Measurements from ENCODE around the gene FAM131A.
A peak's percentile ranks its signal among the peaks of the same experiment; 100 is the strongest.

The FAM131A gene

DNA sequence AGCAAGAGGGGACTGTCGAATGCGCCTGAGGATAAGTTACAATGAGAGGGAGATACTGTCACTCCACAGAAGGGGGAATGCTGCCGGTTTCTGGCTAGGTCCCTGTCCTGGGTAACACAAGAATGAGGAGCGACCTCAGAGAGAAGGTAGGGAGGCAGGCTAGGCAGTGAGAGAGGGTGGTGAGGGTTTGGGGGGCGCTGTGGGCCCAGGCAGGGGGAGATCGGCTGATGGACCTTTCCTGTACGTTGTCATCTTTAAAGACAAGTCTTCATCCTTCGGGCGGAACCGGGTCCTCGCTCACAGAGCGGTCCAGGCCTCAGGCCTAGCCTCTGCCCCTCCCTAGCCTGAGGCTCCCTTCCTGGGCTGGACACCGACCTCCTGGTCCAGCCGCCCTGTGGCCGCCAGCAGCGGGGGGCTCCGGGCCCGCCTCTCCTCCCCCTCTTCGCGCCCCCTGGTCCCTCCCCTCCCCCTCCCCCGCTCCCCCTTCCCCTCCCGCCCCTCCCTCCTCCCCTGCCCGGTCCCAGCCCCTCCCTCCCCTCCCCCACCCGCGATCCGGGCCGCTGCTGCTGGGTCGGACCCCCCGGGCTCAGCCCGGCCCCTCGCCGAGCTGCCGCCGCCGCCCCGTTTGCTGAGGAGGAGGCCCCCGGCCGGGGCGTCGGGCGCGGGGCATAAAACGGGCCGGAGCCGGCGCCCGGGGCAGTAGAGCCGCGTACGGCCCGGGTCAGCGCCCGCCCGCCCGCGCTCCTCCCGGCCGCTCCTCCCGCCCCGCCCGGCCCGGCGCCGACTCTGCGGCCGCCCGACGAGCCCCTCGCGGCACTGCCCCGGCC is 42.2 kb downstream of the FAM131A start, which contains the start of gene CHRD:
Gene CHRD, plus strand, starts transcription at position 697 of the 827 bp plus-strand sequence. CDS start 265 bp downstream, outside the sequence.
- H3K9me3 ChIP-seq (ENCODE audit: insufficient read depth, low read length), result no peaks in the 10 kb centered on the region
- H3K4me3 ChIP-seq (ENCODE audit: insufficient read length, low read depth), result peak within 1 kb of the TSS; percentile 63
- H3K9ac ChIP-seq (ENCODE audit: insufficient read length, low read depth), result peak within 1 kb of the TSS; percentile 77
- peaks cover 29% of the 10 kb centered on the region for H3K4me1 ChIP-seq (ENCODE audit: insufficient read depth, insufficient read length)
- TF ChIP-seq SUZ12 (IDR thresholded peaks at IDR 0.05; ENCODE audit: extremely low read depth, insufficient read depth, insufficient read length) (no peak), ZNF274 (IDR thresholded peaks at IDR 0.05; ENCODE audit: low read depth, low read length) (no peak), YY1 (IDR thresholded peaks at IDR 0.05; ENCODE audit: insufficient read depth, insufficient read length) (no peak)
- H3K27me3 ChIP-seq (ENCODE audit: insufficient read depth, insufficient read length), result peaks cover 41% of the 10 kb centered on the region
- no peaks in the 10 kb centered on the region for H3K36me3 ChIP-seq (ENCODE audit: insufficient read depth, insufficient read length, low read length)
- DNase-seq (ENCODE audit: low read depth, low spot score), result no peak

- no peaks in the 10 kb centered on the region for H3K9me3 ChIP-seq (ENCODE audit: insufficient read depth, low read length)
These were observed 42.8 kb downstream of the FAM131A start for GRCh38 chr3:184380185-184380626.

GRCh38 chr3:184380627-184381260 is 43.3 kb downstream of the FAM131A start:
- Histone ChIP-seq H3K36me3 (ENCODE audit: insufficient read depth, insufficient read length, low read length) (no peaks in the 10 kb centered on the region), H3K4me1 (ENCODE audit: insufficient read depth, insufficient read length) (peaks cover 26% of the 10 kb centered on the region), H3K9ac (ENCODE audit: insufficient read length, low read depth) (peak overlapping the region; percentile 77), H3K4me3 (ENCODE audit: insufficient read length, low read depth) (peak overlapping the region; percentile 63), H3K9me3 (ENCODE audit: insufficient read depth, low read length) (no peaks in the 10 kb centered on the region), H3K27me3 (ENCODE audit: insufficient read depth, insufficient read length) (peaks cover 41% of the 10 kb centered on the region)
- peak; percentile 59 for TF ChIP-seq SUZ12 (IDR thresholded peaks at IDR 0.05; ENCODE audit: extremely low read depth, insufficient read depth, insufficient read length)
- TF ChIP-seq ZNF274 (IDR thresholded peaks at IDR 0.05; ENCODE audit: low read depth, low read length), result no peak
- no peak for TF ChIP-seq YY1 (IDR thresholded peaks at IDR 0.05; ENCODE audit: insufficient read depth, insufficient read length)
- DNase-seq (ENCODE audit: low read depth, low spot score), result no peak

More at GRCh38 chr3:184380185-184380626, 42.8 kb downstream of the FAM131A start:
- Histone ChIP-seq H3K9ac (ENCODE audit: insufficient read length, low read depth) (peak overlapping the region; percentile 77), H3K27me3 (ENCODE audit: insufficient read depth, insufficient read length) (peaks cover 41% of the 10 kb centered on the region), H3K4me3 (ENCODE audit: insufficient read length, low read depth) (peak overlapping the region; percentile 63), H3K4me1 (ENCODE audit: insufficient read depth, insufficient read length) (peaks cover 29% of the 10 kb centered on the region), H3K36me3 (ENCODE audit: insufficient read depth, insufficient read length, low read length) (no peaks in the 10 kb centered on the region)
- TF ChIP-seq ZNF274 (IDR thresholded peaks at IDR 0.05; ENCODE audit: low read depth, low read length) (no peak), YY1 (IDR thresholded peaks at IDR 0.05; ENCODE audit: insufficient read depth, insufficient read length) (no peak), SUZ12 (IDR thresholded peaks at IDR 0.05; ENCODE audit: extremely low read depth, insufficient read depth, insufficient read length) (no peak)
- peak; percentile 40 for DNase-seq (ENCODE audit: low read depth, low spot score)

DNA sequence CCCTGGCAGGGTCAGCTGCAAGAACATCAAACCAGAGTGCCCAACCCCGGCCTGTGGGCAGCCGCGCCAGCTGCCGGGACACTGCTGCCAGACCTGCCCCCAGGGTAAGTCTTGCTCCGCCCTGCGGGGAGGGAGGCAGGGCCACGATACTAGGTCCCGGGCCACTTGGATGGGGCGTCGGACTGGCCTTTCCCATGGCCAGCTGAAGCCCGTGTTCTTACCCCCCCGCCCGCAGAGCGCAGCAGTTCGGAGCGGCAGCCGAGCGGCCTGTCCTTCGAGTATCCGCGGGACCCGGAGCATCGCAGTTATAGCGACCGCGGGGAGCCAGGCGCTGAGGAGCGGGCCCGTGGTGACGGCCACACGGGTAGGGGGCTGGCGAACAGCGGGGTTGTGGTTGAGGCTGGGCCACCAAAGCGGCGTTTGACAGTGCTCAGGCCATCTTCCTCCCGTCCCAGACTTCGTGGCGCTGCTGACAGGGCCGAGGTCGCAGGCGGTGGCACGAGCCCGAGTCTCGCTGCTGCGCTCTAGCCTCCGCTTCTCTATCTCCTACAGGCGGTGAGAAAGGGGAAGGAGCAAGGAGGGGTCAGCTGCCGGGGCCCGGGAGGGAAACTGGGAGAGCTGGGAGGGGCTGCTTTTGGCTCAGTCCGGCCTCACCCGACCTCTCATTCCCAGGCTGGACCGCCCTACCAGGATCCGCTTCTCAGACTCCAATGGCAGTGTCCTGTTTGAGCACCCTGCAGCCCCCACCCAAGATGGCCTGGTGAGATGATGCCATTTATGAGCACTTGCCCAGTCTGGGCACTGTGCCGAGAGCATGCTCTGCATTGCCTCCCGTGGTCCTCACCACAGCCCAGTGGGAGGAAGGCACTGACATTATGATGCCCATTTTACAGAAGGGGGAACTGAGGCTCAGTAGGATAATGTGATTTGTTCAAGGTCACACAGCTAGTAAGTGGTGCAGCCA is 44.1 kb downstream of the FAM131A start:
- Histone ChIP-seq H3K4me1 (ENCODE audit: insufficient read depth, insufficient read length) (peaks cover 23% of the 10 kb centered on the region), H3K36me3 (ENCODE audit: insufficient read depth, insufficient read length, low read length) (no peaks in the 10 kb centered on the region), H3K9ac (ENCODE audit: insufficient read length, low read depth) (peak overlapping the region; percentile 77), H3K27me3 (ENCODE audit: insufficient read depth, insufficient read length) (peaks cover 41% of the 10 kb centered on the region), H3K4me3 (ENCODE audit: insufficient read length, low read depth) (peak overlapping the region; percentile 63), H3K9me3 (ENCODE audit: insufficient read depth, low read length) (no peaks in the 10 kb centered on the region)
- TF ChIP-seq ZNF274 (IDR thresholded peaks at IDR 0.05; ENCODE audit: low read depth, low read length) (no peak), SUZ12 (IDR thresholded peaks at IDR 0.05; ENCODE audit: extremely low read depth, insufficient read depth, insufficient read length) (peak; percentile 36), YY1 (IDR thresholded peaks at IDR 0.05; ENCODE audit: insufficient read depth, insufficient read length) (no peak)
- no peak for DNase-seq (ENCODE audit: low read depth, low spot score)

GRCh38 chr3:184382326-184383032 is 45.1 kb downstream of the FAM131A start:
- Histone ChIP-seq H3K36me3 (ENCODE audit: insufficient read depth, insufficient read length, low read length) (no peaks in the 10 kb centered on the region), H3K9ac (ENCODE audit: insufficient read length, low read depth) (no peak overlapping the region), H3K9me3 (ENCODE audit: insufficient read depth, low read length) (no peaks in the 10 kb centered on the region), H3K4me1 (ENCODE audit: insufficient read depth, insufficient read length) (peaks cover 18% of the 10 kb centered on the region), H3K27me3 (ENCODE audit: insufficient read depth, insufficient read length) (peaks cover 41% of the 10 kb centered on the region), H3K4me3 (ENCODE audit: insufficient read length, low read depth) (no peak overlapping the region)
- DNase-seq (ENCODE audit: low read depth, low spot score), result no peak
- no peak for TF ChIP-seq ZNF274 (IDR thresholded peaks at IDR 0.05; ENCODE audit: low read depth, low read length)
- TF ChIP-seq SUZ12 (IDR thresholded peaks at IDR 0.05; ENCODE audit: extremely low read depth, insufficient read depth, insufficient read length), result no peak
- TF ChIP-seq YY1 (IDR thresholded peaks at IDR 0.05; ENCODE audit: insufficient read depth, insufficient read length), result no peak

GRCh38 chr3:184383033-184383740 is 45.8 kb downstream of the FAM131A start:
- H3K4me3 ChIP-seq (ENCODE audit: insufficient read length, low read depth), result no peak overlapping the region
- no peak for DNase-seq (ENCODE audit: low read depth, low spot score)
- peaks cover 16% of the 10 kb centered on the region for H3K4me1 ChIP-seq (ENCODE audit: insufficient read depth, insufficient read length)
- H3K9me3 ChIP-seq (ENCODE audit: insufficient read depth, low read length), result no peaks in the 10 kb centered on the region
- TF ChIP-seq ZNF274 (IDR thresholded peaks at IDR 0.05; ENCODE audit: low read depth, low read length) (no peak), SUZ12 (IDR thresholded peaks at IDR 0.05; ENCODE audit: extremely low read depth, insufficient read depth, insufficient read length) (no peak), YY1 (IDR thresholded peaks at IDR 0.05; ENCODE audit: insufficient read depth, insufficient read length) (no peak)
- no peak overlapping the region for H3K9ac ChIP-seq (ENCODE audit: insufficient read length, low read depth)
- peaks cover 41% of the 10 kb centered on the region for H3K27me3 ChIP-seq (ENCODE audit: insufficient read depth, insufficient read length)
- no peaks in the 10 kb centered on the region for H3K36me3 ChIP-seq (ENCODE audit: insufficient read depth, insufficient read length, low read length)

Data from NT2/D1 (cell line).